ENCODE results near the gene FOXP1. TPM values are rescaled to one million over a fixed set of nuclear protein-coding genes. Genes with fewer than 3 reads are reported as not detected.
A peak's percentile ranks its signal among the peaks of the same experiment; 100 is the strongest.

FOXP1 gene
- total RNA-seq, 4 donors from 2014 or later = 103 to 173 (median 140) TPM

- Histone ChIP-seq H3K4me3 (peak overlapping the region in 2 of 4 donors; percentile 10 to 15), H3K27me3 (no peaks in the 10 kb centered on the region), H3K9me3 (no peaks in the 10 kb centered on the region), H3K4me1 (peaks cover 0 to 17% (median 1%) of the 10 kb centered on the region in 4 donors), H3K36me3 (no peaks in the 10 kb centered on the region), H3K27ac (peak overlapping the region in 3 of 4 donors; percentile 34 to 69 (median 38))
- peak; percentile 43 to 75 (median 69) for DNase-seq
- TF ChIP-seq POLR2A (IDR thresholded peaks at IDR 0.05) = no peak
- no peak for TF ChIP-seq CTCF (IDR thresholded peaks at IDR 0.05)
These were observed 40.8 kb downstream of the FOXP1 start for GRCh38 chr3:71542521-71543370.

- no peaks in the 10 kb centered on the region for H3K36me3 ChIP-seq
- no peaks in the 10 kb centered on the region for H3K27me3 ChIP-seq
- no peak for TF ChIP-seq CTCF (IDR thresholded peaks at IDR 0.05)
- no peak for TF ChIP-seq POLR2A (IDR thresholded peaks at IDR 0.05)
- H3K4me1 ChIP-seq = peaks cover 0 to 27% (median 1%) of the 10 kb centered on the region in 4 donors
- no peak overlapping the region for H3K27ac ChIP-seq
- DNase-seq = no peak
- no peak overlapping the region for H3K4me3 ChIP-seq
- H3K9me3 ChIP-seq = no peaks in the 10 kb centered on the region
These were observed 42.2 kb downstream of the FOXP1 start for GRCh38 chr3:71541313-71541712.

GRCh38 chr3:71537211-71537611 is 46.3 kb downstream of the FOXP1 start:
- DNase-seq = no peak

GRCh38 chr3:71536376-71536965 is 47.1 kb downstream of the FOXP1 start:
- Histone ChIP-seq H3K27ac (no peak overlapping the region), H3K36me3 (no peaks in the 10 kb centered on the region), H3K4me3 (no peak overlapping the region), H3K9me3 (no peaks in the 10 kb centered on the region), H3K4me1 (peaks cover 0 to 16% (median 0%) of the 10 kb centered on the region in 4 donors), H3K27me3 (no peaks in the 10 kb centered on the region)
- TF ChIP-seq CTCF (IDR thresholded peaks at IDR 0.05) (no peak), POLR2A (IDR thresholded peaks at IDR 0.05) (no peak)
- no peak for DNase-seq

More at GRCh38 chr3:71537211-71537611, 46.3 kb downstream of the FOXP1 start:
- Histone ChIP-seq H3K9me3 (no peaks in the 10 kb centered on the region), H3K27me3 (no peaks in the 10 kb centered on the region), H3K36me3 (no peaks in the 10 kb centered on the region), H3K4me1 (peaks cover 0 to 22% (median 0%) of the 10 kb centered on the region in 4 donors), H3K27ac (no peak overlapping the region), H3K4me3 (no peak overlapping the region)
- no peak for TF ChIP-seq POLR2A (IDR thresholded peaks at IDR 0.05)
- no peak for TF ChIP-seq CTCF (IDR thresholded peaks at IDR 0.05)

GRCh38 chr3:71533588-71533987 is 49.9 kb downstream of the FOXP1 start:
- H3K27ac ChIP-seq = no peak overlapping the region
- peaks cover 0 to 16% (median 0%) of the 10 kb centered on the region in 4 donors for H3K4me1 ChIP-seq
- no peaks in the 10 kb centered on the region for H3K27me3 ChIP-seq
- TF ChIP-seq POLR2A (IDR thresholded peaks at IDR 0.05) (no peak), CTCF (IDR thresholded peaks at IDR 0.05) (no peak)
- DNase-seq = no peak
- H3K9me3 ChIP-seq = no peaks in the 10 kb centered on the region
- no peak overlapping the region for H3K4me3 ChIP-seq
- H3K36me3 ChIP-seq = no peaks in the 10 kb centered on the region
